Loucy (cell line): ENCODE measurements around the gene ADGRE2.

Experiments
- EZH2phosphoT487 ChIP-seq: fragments of 200-600 bp; IDR thresholded peaks from 2 replicates; pipeline ENCODE4 v1.6.1; 2018; ENCODE audit warnings: antibody characterized with exemption, mild to moderate bottlenecking, moderate library complexity, borderline replicate concordance
- TF ChIP-seq, protein P1 (sequence below): fragments of 200-600 bp; sonication (generic); conservative IDR thresholded peaks from 2 replicates; pipeline ENCODE4 v1.5.1; 2014; ENCODE audit warnings: mild to moderate bottlenecking, antibody characterized with exemption, low read length

DNA sequence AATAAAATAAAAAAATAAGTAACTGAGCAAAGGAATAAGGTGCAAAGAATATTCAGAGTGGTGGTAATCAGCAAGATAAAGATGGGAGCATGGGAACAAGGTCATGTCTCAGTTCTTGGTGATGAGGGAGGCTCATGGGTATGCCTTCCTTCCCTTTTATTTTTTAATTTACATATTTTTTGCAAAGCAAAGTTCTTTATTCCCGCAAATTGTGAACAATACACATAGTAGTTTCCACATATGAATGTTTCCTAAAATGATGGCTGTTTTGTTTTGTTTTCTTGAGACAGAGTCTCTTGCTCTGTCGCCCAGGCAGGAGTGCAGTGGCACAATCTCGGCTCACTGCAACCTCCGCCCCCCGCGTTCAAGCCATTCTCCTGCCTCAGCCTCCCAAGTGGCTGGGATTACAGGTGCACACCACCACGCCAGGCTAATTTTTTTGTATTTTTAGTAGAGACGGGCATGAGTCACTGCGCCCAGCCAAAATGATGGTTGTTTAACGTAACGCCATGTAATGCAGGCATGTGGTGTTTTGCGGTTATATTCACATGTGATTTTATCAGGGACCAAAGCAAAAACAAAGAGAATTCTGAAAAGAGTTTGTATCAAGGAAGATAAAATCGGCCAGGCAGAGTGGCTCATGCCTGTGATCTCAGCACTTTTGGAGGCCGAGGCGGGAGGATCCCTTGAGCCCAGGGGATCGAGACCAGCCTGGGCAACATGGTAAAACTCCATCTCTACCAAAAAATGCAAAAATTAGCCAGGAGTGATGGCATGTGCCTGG, 4.5 kb upstream of the ADGRE2 start:
- TF ChIP-seq, protein P1, sequence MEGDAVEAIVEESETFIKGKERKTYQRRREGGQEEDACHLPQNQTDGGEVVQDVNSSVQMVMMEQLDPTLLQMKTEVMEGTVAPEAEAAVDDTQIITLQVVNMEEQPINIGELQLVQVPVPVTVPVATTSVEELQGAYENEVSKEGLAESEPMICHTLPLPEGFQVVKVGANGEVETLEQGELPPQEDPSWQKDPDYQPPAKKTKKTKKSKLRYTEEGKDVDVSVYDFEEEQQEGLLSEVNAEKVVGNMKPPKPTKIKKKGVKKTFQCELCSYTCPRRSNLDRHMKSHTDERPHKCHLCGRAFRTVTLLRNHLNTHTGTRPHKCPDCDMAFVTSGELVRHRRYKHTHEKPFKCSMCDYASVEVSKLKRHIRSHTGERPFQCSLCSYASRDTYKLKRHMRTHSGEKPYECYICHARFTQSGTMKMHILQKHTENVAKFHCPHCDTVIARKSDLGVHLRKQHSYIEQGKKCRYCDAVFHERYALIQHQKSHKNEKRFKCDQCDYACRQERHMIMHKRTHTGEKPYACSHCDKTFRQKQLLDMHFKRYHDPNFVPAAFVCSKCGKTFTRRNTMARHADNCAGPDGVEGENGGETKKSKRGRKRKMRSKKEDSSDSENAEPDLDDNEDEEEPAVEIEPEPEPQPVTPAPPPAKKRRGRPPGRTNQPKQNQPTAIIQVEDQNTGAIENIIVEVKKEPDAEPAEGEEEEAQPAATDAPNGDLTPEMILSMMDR: no peak
- no peak for TF ChIP-seq EZH2phosphoT487
